ENCODE measurements around the gene ERBIN. TPM values are rescaled to one million over a fixed set of nuclear protein-coding genes. Genes with fewer than 3 reads are reported as not detected.

Gene ERBIN
- total and polyA plus RNA-seq, 5 donors, result 11.8 to 47.9 (median 42.5) TPM

Other genes starting within 250 kb of the ERBIN start
- 10 to 100 TPM in 1 of 4 donors, 1 to 10 TPM in 3; 8.7 to 10.2 (median 9.4) TPM for gene SGTB, start 204.5 kb upstream of the ERBIN start, total RNA-seq
- 2.6 TPM for gene SGTB, start 204.5 kb upstream of the ERBIN start, polyA plus RNA-seq
- gene NLN, start 204.4 kb upstream of the ERBIN start, total RNA-seq, result 10 to 100 TPM in 3 of 4 donors, 1 to 10 TPM in 1; 8.5 to 11.9 (median 11.3) TPM
- gene NLN, start 204.4 kb upstream of the ERBIN start, polyA plus RNA-seq, result 2.3 TPM
- gene SREK1, start 217.7 kb downstream of the ERBIN start, total RNA-seq, result 10 to 100 TPM; 32.5 to 42.6 (median 33.3) TPM
- gene SREK1, start 217.7 kb downstream of the ERBIN start, polyA plus RNA-seq, result 23.2 TPM

Data from right cardiac atrium (tissue), 5 donors.